ENCODE measurements around the gene PLXNA4. TPM values are rescaled to one million over a fixed set of nuclear protein-coding genes. Genes with fewer than 3 reads are reported as not detected.

The PLXNA4 gene
- total RNA-seq, 2 donors from 2014 or later: 0.41 to 2.8 TPM

DNA sequence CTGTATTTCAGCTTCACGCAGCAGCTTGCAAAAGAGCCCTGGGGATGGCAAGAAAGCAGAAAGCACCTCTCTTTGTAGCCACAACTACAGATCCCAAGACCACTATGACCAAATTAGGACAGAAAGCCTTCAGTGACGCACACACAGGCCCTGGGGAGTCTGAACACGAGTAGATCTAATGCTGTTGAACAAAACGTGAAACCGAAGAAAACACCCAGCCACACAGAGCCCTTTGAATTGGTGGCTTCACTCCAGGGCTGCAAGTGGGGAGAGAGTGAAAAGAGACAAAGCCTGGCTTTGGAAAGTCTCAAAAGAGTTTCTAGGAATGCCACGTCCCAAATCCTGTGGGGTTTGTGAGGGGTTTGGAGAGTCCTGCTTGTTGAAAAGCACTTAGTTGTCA, 28.4 kb downstream of the PLXNA4 start:
- DNase-seq (ENCODE audit: low spot score): no peak
- no peaks in the 10 kb centered on the region for H3K9me3 ChIP-seq
- TF ChIP-seq, protein P1, sequence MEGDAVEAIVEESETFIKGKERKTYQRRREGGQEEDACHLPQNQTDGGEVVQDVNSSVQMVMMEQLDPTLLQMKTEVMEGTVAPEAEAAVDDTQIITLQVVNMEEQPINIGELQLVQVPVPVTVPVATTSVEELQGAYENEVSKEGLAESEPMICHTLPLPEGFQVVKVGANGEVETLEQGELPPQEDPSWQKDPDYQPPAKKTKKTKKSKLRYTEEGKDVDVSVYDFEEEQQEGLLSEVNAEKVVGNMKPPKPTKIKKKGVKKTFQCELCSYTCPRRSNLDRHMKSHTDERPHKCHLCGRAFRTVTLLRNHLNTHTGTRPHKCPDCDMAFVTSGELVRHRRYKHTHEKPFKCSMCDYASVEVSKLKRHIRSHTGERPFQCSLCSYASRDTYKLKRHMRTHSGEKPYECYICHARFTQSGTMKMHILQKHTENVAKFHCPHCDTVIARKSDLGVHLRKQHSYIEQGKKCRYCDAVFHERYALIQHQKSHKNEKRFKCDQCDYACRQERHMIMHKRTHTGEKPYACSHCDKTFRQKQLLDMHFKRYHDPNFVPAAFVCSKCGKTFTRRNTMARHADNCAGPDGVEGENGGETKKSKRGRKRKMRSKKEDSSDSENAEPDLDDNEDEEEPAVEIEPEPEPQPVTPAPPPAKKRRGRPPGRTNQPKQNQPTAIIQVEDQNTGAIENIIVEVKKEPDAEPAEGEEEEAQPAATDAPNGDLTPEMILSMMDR (IDR thresholded peaks at IDR 0.05): no peak
- TF ChIP-seq POLR2A (IDR thresholded peaks at IDR 0.05): no peak
- TF ChIP-seq POLR2AphosphoS5 (IDR thresholded peaks at IDR 0.05): no peak
- 82% methylated on average over 6 of the region's 6 CpGs for WGBS
- H3K27ac ChIP-seq: no peak overlapping the region
- H3K4me1 ChIP-seq (replicated peaks): no peaks in the 10 kb centered on the region
- H3K36me3 ChIP-seq: no peaks in the 10 kb centered on the region
- no peak overlapping the region for H3K4me3 ChIP-seq
- H3K27me3 ChIP-seq (replicated peaks; ENCODE audit: insufficient read depth): no peaks in the 10 kb centered on the region
- intact Hi-C loops (cut with DNase I): no loop called here

DNA sequence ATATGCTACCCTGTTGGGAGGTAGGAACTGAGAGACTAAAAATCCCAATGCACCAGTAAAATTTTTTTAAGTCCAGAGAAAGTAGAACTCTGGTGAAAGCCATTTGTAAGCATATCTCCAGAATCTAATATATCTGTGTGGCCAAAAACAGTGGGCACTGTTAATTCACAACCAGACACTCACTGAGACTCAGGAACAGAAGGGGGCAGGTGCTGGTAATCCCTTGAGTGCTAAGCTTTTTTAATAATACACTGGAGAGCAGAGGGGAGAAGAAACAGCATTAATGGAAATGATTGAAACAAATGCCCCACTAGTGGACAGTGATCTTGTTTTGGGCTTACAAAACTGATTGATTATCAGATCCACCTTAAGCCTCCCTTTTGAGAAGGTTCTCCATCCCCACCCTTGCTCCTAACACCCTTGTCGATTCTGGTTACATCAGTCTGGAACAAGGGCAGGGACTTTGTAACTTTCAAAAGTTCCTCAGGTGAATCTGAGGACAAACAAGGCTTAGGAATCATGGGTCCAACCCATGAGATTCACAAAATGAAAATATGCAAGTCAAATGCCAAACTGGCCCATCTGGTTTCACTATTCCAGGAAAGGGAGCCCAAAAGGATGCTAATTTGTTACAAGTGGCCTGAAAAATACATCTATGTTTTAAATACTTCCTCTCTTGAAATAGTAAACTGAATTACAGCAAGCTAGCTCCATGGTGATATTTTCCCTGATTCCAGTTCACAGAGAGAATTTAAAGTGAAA, 29.7 kb downstream of the PLXNA4 start:
- Histone ChIP-seq H3K9me3 (no peaks in the 10 kb centered on the region), H3K4me3 (no peak overlapping the region), H3K27me3 (replicated peaks; ENCODE audit: insufficient read depth) (no peaks in the 10 kb centered on the region), H3K4me1 (replicated peaks) (no peaks in the 10 kb centered on the region), H3K27ac (no peak overlapping the region), H3K36me3 (no peaks in the 10 kb centered on the region)
- intact Hi-C loops (cut with DNase I): no loop called here
- TF ChIP-seq POLR2AphosphoS5 (IDR thresholded peaks at IDR 0.05) (no peak), POLR2A (IDR thresholded peaks at IDR 0.05) (no peak)
- TF ChIP-seq, protein P1 (IDR thresholded peaks at IDR 0.05): no peak
- DNase-seq (ENCODE audit: low spot score): no peak
- WGBS: 93% methylated on average over 1 of the region's 1 CpG

- no peak overlapping the region for H3K4me3 ChIP-seq
- intact Hi-C loops (cut with DNase I): no loop called here
- no peaks in the 10 kb centered on the region for H3K36me3 ChIP-seq
- H3K9me3 ChIP-seq: no peaks in the 10 kb centered on the region
- H3K27ac ChIP-seq: no peak overlapping the region
- TF ChIP-seq POLR2AphosphoS5 (IDR thresholded peaks at IDR 0.05) (no peak), POLR2A (IDR thresholded peaks at IDR 0.05) (no peak)
- TF ChIP-seq, protein P1 (IDR thresholded peaks at IDR 0.05): no peak
- DNase-seq (ENCODE audit: low spot score): no peak
- H3K4me1 ChIP-seq (replicated peaks): no peaks in the 10 kb centered on the region
- 87% methylated on average over 1 of the region's 1 CpG for WGBS
- H3K27me3 ChIP-seq (replicated peaks; ENCODE audit: insufficient read depth): no peaks in the 10 kb centered on the region
Observed at GRCh38 chr7:132545756-132546155, 30.5 kb downstream of the PLXNA4 start.

DNA sequence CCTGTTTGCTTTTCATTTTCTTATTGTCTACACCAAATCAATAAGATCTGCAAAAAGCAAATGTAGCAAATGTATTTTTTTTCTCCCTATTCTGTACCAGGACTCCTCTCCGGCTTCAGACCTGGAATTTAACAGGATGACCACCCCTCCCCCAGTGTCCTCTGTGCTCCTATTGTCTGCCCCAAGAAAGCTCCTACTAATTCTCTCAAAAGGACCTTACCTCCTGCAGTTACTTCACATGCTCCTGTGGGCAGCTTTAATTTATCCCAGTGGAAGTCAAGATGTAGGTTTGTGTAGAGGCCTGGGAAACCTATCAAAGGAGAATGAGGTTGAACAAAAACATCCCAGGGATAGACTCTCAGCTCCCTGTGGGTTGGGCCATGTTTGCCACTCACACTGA, 31.3 kb downstream of the PLXNA4 start:
- no peak overlapping the region for H3K4me3 ChIP-seq
- intact Hi-C loops (cut with DNase I): no loop called here
- H3K27ac ChIP-seq: no peak overlapping the region
- H3K4me1 ChIP-seq (replicated peaks): no peaks in the 10 kb centered on the region
- H3K9me3 ChIP-seq: no peaks in the 10 kb centered on the region
- no peak for TF ChIP-seq POLR2AphosphoS5 (IDR thresholded peaks at IDR 0.05)
- TF ChIP-seq, protein P1 (IDR thresholded peaks at IDR 0.05): no peak
- no peak for TF ChIP-seq POLR2A (IDR thresholded peaks at IDR 0.05)
- 87% methylated on average over 1 of the region's 1 CpG for WGBS
- DNase-seq (ENCODE audit: low spot score): no peak
- no peaks in the 10 kb centered on the region for H3K27me3 ChIP-seq (replicated peaks; ENCODE audit: insufficient read depth)
- H3K36me3 ChIP-seq: no peaks in the 10 kb centered on the region

DNA sequence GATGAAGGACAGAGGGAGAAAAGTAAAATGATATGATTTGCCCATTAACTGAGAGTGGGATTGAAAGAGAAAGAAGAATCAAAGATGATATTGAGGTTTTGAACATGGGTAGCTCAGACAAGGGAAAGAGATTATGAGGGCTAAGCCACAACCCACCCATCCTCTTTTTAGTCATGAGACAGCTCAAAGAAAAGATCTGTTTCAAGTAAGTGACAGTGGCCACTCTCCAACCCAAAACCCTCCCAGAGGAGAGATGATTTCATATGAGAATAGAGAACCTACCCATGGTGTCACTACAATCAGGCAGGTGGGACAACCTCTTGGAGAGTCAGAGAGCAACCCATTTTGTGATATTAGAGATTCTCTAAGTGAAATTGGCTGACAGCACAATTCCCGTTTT, 32.2 kb downstream of the PLXNA4 start:
- Histone ChIP-seq H3K4me3 (no peak overlapping the region), H3K4me1 (replicated peaks) (no peaks in the 10 kb centered on the region), H3K27me3 (replicated peaks; ENCODE audit: insufficient read depth) (no peaks in the 10 kb centered on the region), H3K36me3 (no peaks in the 10 kb centered on the region), H3K9me3 (no peaks in the 10 kb centered on the region), H3K27ac (no peak overlapping the region)
- TF ChIP-seq, protein P1 (IDR thresholded peaks at IDR 0.05): no peak
- no peak for TF ChIP-seq POLR2AphosphoS5 (IDR thresholded peaks at IDR 0.05)
- TF ChIP-seq POLR2A (IDR thresholded peaks at IDR 0.05): no peak
- intact Hi-C loops (cut with DNase I): no loop called here
- 76% methylated on average over 1 of the region's 1 CpG for WGBS
- DNase-seq (ENCODE audit: low spot score): no peak

Measured in prostate gland (tissue), 2 donors.